Tibial nerve (tissue), 4 donors: Measurements from ENCODE around the gene EFNB2. TPM values are rescaled to one million over a fixed set of nuclear protein-coding genes. Genes with fewer than 3 reads are reported as not detected.

Source experiments
- DNase-seq, 2 donors: peaks; one replicate each; pipeline ENCODE4 v3.0.0-alpha.2; 2019; ENCODE audit warnings: low spot score in 2 of 2
- H3K27ac ChIP-seq, 4 donors: fragments of 200-600 bp; sonication (generic) in 3 of 4; one replicate each; pipeline ENCODE4 v1.5.1; 2017 to 2019; ENCODE audit warnings: mild to moderate bottlenecking in 1 of 4
- H3K27me3 ChIP-seq, 2 donors: fragments of 200-600 bp; sonication (generic) in 1 of 2; one replicate each; pipeline versions ENCODE4 v1.5.1 to v1.6.0; 2017 to 2019
- H3K36me3 ChIP-seq, 3 donors: fragments of 200-600 bp; sonication (generic); one replicate each; pipeline ENCODE4 v1.5.1; 2018 to 2019
- H3K4me1 ChIP-seq, 4 donors: fragments of 200-600 bp; sonication (generic) in 3 of 4; one replicate each; pipeline ENCODE4 v1.5.1; 2017 to 2019
- H3K4me3 ChIP-seq, 4 donors: fragments of 200-600 bp; sonication (generic) in 3 of 4; one replicate each; pipeline ENCODE4 v1.5.1; 2017 to 2019; ENCODE audit warnings: mild to moderate bottlenecking in 1 of 4, moderate library complexity in 1 of 4
- H3K9me3 ChIP-seq, 4 donors: fragments of 200-600 bp; sonication (generic) in 3 of 4; one replicate each; pipeline ENCODE4 v1.5.1; 2017 to 2019
- EP300 ChIP-seq, 2 donors: sonication (generic); formaldehyde crosslinking; IDR thresholded peaks; one replicate each; pipeline ENCODE4 v1.6.1; 2017; ENCODE audit warnings: antibody characterized with exemption in 2 of 2, mild to moderate bottlenecking in 1 of 2
- POLR2A ChIP-seq, 2 donors: fragments of 450-650 bp; IDR thresholded peaks; one replicate each; pipeline ENCODE4 v1.6.1; 2017; ENCODE audit warnings: antibody characterized with exemption in 2 of 2, mild to moderate bottlenecking in 2 of 2, moderate library complexity in 2 of 2
- WGBS, 2 donors: methylation state at CpG; one replicate each; pipeline ENCODE4 v1.1.5; 2018; 5-methylcytosine and 5-hydroxymethylcytosine counted together
- total RNA-seq, 4 donors: library from RNA; depleted of rRNA; stranded (reverse); fragments of >200 nt; gene quantifications; one replicate each; pipeline ENCODE4 v1.1.0, GENCODE V29; 2016
- TF ChIP-seq, protein P1 (sequence below), 5 experiments: fragments of 200-600 bp in 3 of 5; fragments of 450-650 bp in 2 of 5; sonication (generic) in 3 of 5; IDR thresholded peaks; one replicate each; pipeline ENCODE4 v1.5.1; 2016 to 2019; ENCODE audit warnings: antibody characterized with exemption in 5 of 5, mild to moderate bottlenecking in 3 of 5, moderate library complexity in 2 of 5

EFNB2 gene
- total RNA-seq, 4 donors from 2014 or later: 12.6 to 20.8 (median 18.3) TPM

DNA sequence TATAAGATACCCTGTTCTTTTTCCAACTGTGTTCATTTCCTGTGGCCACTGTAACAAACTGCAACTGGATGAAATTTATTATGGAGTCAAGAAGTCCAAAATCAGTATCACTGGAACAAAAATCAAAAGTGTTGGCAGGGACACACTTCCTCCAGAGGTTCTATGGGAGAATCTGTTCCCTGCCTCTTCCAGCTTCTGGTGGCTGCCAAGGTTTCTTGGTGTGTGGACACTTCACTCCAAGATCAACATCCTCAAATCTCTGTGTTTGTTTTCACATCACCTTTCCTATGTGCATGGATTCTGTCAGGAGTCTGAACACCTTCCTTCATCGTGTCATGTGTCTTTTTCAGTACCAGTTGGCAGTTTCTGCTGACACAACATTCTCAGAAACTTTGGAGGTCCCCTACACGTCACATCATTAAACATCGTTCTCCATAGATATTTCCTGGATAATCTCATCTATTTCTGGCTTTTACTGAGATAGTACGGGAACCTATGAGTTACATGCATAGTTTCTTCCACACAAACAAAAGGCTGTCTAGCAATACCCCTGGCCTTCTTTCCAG, 15.2 kb upstream of the EFNB2 start:
- 80 to 86% methylated on average over 4 of the region's 4 CpGs for WGBS, 2 donors
- peak overlapping the region in 1 of 4 donors; percentile 40 for H3K27ac ChIP-seq
- H3K4me3 ChIP-seq: no peak overlapping the region
- H3K27me3 ChIP-seq: no peaks in the 10 kb centered on the region
- DNase-seq: no peak
- H3K4me1 ChIP-seq: peaks cover 0 to 74% (median 0%) of the 10 kb centered on the region in 4 donors
- H3K9me3 ChIP-seq: no peaks in the 10 kb centered on the region
- TF ChIP-seq, protein P1, sequence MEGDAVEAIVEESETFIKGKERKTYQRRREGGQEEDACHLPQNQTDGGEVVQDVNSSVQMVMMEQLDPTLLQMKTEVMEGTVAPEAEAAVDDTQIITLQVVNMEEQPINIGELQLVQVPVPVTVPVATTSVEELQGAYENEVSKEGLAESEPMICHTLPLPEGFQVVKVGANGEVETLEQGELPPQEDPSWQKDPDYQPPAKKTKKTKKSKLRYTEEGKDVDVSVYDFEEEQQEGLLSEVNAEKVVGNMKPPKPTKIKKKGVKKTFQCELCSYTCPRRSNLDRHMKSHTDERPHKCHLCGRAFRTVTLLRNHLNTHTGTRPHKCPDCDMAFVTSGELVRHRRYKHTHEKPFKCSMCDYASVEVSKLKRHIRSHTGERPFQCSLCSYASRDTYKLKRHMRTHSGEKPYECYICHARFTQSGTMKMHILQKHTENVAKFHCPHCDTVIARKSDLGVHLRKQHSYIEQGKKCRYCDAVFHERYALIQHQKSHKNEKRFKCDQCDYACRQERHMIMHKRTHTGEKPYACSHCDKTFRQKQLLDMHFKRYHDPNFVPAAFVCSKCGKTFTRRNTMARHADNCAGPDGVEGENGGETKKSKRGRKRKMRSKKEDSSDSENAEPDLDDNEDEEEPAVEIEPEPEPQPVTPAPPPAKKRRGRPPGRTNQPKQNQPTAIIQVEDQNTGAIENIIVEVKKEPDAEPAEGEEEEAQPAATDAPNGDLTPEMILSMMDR (IDR thresholded peaks at IDR 0.05): no peak
- TF ChIP-seq EP300 (IDR thresholded peaks at IDR 0.05): peak in 1 of 2 donors; percentile 25
- peaks cover 0 to 25% (median 0%) of the 10 kb centered on the region in 3 donors for H3K36me3 ChIP-seq

DNA sequence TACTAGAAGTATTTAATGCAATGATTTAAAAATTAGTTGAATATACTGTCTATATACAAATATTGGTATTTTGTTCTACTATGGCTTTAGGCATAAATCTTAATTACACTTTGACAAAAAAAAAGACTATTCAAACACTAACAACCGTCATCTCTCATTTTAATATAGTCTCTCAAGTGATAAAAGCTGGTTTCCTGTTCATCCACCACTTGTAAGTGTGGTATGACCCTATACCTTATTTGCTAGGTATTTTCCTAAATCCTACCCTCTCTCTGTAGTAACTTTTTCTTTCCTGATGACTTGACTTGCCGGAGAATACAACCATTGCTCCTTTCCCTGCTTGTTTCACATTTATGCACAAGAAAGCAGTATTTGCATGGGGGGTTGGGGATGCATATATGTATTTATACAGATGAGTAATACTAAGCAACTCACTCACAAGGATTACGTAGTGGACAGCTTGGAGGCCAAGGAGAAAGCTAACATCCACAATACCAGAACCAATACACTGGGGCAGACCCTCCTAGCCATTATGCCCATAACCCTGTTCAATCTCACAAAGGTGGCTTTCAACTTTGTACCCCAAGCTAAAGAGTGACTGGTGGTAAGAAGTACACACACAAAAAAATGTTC, 12.7 kb upstream of the EFNB2 start:
- 93 to 96% methylated on average over 3 of the region's 3 CpGs for WGBS, 2 donors
- no peak overlapping the region for H3K27ac ChIP-seq
- TF ChIP-seq, protein P1 (IDR thresholded peaks at IDR 0.05): no peak
- TF ChIP-seq EP300 (IDR thresholded peaks at IDR 0.05): no peak
- TF ChIP-seq POLR2A (IDR thresholded peaks at IDR 0.05): no peak
- no peak for DNase-seq
- H3K9me3 ChIP-seq: no peaks in the 10 kb centered on the region
- no peaks in the 10 kb centered on the region for H3K27me3 ChIP-seq
- peaks cover 0 to 10% (median 0%) of the 10 kb centered on the region in 3 donors for H3K36me3 ChIP-seq
- H3K4me1 ChIP-seq: peaks cover 0 to 66% (median 0%) of the 10 kb centered on the region in 4 donors
- no peak overlapping the region for H3K4me3 ChIP-seq

- Histone ChIP-seq H3K27me3 (no peaks in the 10 kb centered on the region), H3K27ac (no peak overlapping the region), H3K9me3 (no peaks in the 10 kb centered on the region), H3K4me3 (no peak overlapping the region), H3K36me3 (peaks cover 0 to 20% (median 0%) of the 10 kb centered on the region in 3 donors), H3K4me1 (peaks cover 0 to 13% (median under 1%) of the 10 kb centered on the region in 4 donors)
- no peak for DNase-seq
- TF ChIP-seq, protein P1 (IDR thresholded peaks at IDR 0.05): no peak
- TF ChIP-seq POLR2A (IDR thresholded peaks at IDR 0.05): no peak
- TF ChIP-seq EP300 (IDR thresholded peaks at IDR 0.05): no peak
- WGBS, 2 donors: 84 to 91% methylated on average over 1 of the region's 1 CpG
Measured at GRCh38 chr13:106541826-106542225, 6.4 kb upstream of the EFNB2 start.

GRCh38 chr13:106540613-106541012, 5.2 kb upstream of the EFNB2 start:
- Histone ChIP-seq H3K36me3 (peaks cover 0 to 20% (median 0%) of the 10 kb centered on the region in 3 donors), H3K9me3 (no peaks in the 10 kb centered on the region), H3K4me1 (peaks cover 0 to 16% (median 2%) of the 10 kb centered on the region in 4 donors), H3K27me3 (no peaks in the 10 kb centered on the region), H3K27ac (no peak overlapping the region), H3K4me3 (no peak overlapping the region)
- no peak for DNase-seq
- WGBS, 2 donors: 77 to 78% methylated on average over 4 of the region's 4 CpGs
- TF ChIP-seq, protein P1 (IDR thresholded peaks at IDR 0.05): no peak

DNA sequence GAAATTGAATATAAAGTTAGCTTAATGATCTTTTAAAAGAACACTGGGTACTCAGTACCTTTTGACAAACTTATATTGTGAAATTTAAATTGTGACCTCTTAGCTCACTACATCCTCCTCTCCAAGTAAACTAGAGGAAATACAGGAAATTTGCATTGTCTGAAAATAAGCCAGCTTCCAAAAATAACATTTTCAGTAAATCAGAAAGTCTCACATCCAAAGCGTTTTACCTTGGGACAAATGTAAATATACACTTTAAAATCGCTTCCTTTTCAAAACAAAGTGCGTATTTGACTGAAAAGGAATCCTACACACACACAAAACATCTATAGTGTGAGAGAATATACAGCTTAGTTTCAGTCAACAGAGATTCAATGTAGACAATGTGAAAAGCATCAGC, 2.1 kb upstream of the EFNB2 start:
- 55 to 69% methylated on average over 3 of the region's 3 CpGs for WGBS, 2 donors
- no peaks in the 10 kb centered on the region for H3K9me3 ChIP-seq
- no peak overlapping the region for H3K4me3 ChIP-seq
- DNase-seq: no peak
- TF ChIP-seq, protein P1 (IDR thresholded peaks at IDR 0.05): no peak
- H3K4me1 ChIP-seq: peaks cover 0 to 19% (median 7%) of the 10 kb centered on the region in 4 donors
- H3K36me3 ChIP-seq: peaks cover 0 to 8% (median 0%) of the 10 kb centered on the region in 3 donors
- H3K27me3 ChIP-seq: no peaks in the 10 kb centered on the region
- no peak overlapping the region for H3K27ac ChIP-seq
